HG02763 (cell line): ENCODE measurements around the gene EPS8.

ENCODE experiments used
- ATAC-seq: cut with Tn5 transposase; IDR thresholded peaks from one replicate; pipeline ENCODE4 v1.9.1; 2021; ENCODE audit warnings: mild to moderate bottlenecking, moderate library complexity; ENCODE audit not compliant: unreplicated experiment

Gene EPS8

DNA sequence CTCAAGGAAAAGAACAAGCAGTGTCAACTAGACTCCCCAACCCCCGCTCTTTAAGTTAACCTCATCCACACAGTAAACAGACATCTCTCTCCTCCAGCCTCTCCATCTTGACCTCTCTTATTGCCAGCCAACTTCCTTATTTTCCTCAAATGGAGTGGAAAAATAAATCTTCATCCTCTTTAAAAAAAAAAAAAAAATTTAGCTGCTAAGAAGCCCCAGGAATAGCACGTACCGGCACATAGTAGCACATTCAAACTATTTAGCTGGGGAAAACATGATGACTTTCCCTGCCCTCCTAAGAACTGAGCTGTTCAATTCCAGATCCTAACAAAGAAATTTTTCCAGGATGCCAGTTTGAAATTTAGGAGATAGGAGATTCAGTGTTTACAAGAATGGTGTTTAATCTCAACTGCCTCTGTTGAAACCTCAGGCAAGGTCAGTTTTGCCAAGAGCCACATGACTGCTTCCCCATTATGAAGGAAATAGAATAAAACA, 90.8 kb downstream of the EPS8 start:
- no peak for ATAC-seq

DNA sequence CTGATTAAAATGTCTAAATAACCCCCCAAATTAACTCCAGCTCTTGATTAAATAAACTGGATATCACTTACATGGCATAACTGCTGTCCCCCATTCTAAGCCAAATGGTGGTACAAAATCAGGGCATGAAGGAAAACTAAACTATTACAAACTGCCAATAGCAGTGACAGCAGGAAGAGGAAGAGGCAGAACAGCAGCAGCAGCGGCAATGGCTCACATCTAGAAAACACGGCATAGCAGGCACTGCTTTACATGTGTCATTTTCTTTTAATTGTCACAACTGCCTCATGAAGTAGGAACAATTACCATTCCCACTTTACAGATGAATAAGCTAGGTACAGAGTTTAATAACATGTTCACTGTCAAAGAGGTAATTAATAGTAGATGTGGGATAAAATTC, 92.0 kb downstream of the EPS8 start:
- ATAC-seq: no peak

DNA sequence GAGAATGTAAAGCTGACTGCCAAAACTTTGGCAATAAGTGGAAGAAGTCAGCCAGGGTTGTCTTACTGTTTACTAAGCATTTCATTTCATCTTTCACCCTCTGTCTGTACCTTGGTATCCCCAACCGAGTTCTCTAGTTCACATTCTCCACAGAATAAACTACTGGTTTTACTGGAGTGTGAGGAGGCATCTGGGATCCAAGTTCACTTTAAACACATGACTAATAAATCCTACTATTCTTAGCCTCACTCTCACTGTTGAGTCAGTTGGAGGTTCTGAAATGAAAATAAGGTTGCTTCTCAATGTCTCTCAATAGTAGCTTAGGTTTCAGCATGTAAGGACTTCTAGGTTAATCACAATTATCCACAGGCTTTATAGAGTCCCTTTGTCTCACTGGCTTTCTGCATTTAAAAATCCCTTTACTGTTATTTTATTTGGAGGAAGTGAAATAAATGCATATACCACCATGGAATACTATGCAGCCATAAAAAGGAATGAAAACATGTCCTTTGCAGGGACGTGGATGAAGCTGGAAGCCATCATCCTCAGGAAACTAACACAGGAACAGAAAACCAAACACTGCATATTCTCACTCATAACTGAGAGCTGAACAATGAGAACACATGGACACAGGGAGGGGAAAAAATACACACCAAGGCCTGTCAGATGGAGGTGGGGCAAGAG, 95.8 kb downstream of the EPS8 start:
- ATAC-seq: no peak

DNA sequence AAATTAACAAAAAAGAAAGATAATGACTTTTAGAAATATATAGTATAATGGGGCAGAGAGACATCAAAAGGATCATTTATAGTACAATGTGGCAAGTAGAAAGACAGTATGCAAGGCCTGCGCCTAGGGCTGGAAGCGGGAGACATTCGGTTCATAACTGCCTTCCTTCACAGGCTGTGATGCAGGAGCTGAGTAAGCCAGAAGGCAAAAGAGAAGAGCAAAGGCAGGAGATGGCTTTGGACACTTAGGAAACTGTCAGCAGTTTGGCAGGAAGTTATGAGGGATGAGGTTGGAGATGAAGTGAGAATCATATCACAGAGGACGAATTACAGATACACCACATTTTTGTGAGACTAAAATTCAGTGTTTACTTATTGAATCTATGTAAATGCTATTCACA, 97.8 kb downstream of the EPS8 start:
- no peak for ATAC-seq

DNA sequence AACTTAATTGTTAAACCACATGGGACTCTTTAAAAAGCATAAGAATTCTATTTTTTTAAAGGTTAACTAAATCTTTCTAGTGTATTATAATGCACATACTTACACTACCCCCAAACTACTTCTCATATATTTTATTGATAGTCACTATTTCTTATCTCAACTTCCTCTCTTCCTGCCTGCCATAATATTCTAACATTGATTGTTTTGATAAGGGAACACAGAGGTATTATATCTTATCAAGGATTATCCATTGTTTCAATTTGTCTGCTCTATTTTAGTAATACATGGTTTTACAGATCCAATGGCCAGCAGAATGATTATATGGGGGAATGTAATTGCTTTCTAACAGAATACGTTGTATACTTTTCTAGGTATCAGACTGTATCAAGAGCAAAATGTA, 98.9 kb downstream of the EPS8 start:
- no peak for ATAC-seq

DNA sequence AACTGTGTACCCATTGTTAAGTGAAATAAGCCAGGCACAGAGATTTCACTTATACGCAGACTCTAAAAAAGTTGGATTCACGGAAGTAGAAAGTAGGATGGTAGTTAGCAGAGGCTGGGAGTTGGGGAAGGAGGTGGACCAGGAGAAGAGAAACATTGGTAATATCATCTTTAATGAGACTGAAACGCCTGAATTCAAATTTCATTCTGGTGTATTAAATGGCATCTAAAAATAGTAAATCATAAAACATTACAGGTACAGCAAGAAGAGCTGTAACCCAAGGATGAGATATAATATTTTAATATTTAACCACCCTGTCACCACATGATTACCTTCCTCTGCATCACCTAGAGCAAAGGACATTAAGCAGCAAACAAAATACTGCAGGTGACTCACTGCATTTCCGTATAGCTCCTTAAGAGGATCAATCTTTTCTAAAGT, 99.4 kb downstream of the EPS8 start:
- no peak for ATAC-seq

DNA sequence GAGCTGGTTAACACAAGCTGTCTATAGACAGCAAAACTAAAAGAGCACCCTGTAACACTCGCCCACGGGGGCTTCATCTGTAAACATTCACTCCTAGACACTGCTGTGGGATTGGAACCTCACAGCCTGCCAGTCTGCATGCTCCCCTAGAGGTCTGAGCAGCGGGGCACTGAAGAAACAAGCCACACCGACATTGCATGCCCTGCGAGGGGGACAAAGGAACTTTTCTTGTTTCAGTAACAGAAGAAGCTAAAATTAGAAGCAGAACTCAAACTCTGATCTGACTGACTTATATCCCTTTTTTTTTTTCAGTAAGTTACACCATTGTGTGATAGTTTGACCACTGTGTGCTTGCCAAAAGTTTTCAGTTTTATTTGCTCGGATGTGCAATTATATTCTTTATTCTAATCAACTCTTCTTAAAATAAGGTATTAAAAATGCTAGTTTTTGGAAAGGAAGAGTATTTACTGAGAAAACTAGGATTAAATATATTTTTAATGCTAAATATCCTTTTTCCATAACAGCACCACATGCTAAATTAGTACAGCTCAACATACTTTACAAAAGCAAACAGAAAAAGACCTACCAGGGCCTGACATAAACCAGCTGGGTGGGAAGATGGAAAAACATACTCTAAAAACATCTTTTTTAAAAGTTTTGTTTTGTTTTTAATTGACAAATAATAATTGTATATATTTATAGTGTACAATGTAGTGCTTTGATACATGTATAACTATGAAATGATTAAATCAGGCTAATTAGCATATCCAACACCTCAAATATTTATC, 100.2 kb downstream of the EPS8 start:
- no peak for ATAC-seq

DNA sequence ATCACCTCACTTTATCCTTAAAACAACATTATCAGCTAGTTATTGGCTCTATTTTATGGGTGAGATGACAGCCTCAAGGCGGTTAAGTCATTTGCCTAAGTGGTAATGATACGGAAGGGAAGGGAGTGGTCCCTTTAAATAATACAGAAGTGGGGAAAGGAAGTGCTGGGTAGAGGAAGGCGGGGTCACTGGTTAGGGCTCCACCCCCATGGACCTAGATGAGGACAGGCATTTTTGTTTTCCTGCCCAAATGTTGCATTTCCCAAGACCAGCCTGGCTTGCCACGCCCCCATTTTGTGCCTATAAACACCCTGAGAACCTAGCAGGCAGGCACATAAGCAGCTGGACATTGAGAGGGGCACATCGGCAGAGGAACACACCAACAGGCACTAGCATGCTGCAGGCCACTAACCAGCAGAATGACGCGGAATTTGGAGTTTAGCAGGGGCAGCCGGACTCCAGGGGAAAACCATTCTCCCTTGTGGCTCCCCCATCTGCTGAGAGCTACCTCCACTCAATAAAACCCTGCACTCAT, 100.9 kb downstream of the EPS8 start:
- no peak for ATAC-seq

DNA sequence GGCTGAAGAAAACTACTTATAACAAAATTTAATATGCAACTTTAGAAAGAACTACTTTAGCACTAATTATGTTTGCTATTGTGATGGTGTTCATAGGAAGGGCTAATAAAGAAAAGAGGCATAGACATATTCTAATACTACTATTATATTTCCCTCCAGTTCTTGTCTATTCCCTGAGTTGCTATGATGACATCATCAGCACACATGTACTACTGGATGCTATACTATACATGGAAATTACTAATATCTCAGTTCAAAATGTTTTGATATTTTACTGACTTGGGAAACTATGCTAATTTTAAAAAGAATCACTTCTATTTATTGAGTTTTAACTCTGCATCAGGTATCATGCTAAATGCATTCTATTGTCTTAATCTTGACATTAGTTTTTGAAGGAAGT, 101.6 kb downstream of the EPS8 start:
- no peak for ATAC-seq

DNA sequence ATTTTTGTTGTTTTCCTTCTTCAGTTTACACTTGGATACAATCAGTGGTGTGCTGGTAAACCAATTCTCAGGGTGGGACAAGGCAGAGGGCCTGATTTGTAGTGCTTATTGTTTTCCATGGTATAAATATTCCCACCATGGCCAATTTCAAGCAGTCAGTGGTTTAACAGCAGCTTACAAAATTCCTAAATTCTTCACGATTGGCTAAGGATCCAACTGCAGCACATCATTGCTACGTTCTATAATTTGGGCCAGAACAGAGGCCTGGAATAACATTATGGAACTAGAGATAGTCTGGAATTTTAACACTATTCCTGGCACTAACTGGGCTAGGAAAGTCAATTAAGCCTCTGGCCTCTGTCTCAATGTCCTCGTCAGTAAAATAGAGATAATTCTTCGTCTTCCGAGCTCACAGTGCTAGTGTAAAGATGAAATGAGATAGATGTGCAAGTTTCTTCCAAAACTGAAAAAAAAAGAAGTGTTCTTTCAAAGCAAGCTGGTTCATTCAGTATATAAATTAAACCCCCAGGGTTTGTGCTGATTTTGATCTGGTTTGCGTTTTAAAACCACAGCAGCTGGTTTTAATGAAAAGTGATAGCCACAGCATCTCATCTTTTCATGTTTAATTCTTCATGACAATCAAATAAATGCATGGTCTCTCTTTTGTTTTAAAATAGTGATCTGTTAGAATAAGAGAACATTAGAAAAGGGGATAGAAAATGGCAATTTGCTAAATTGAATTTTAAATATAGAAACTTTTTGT, 104.1 kb downstream of the EPS8 start:
- ATAC-seq: no peak

DNA sequence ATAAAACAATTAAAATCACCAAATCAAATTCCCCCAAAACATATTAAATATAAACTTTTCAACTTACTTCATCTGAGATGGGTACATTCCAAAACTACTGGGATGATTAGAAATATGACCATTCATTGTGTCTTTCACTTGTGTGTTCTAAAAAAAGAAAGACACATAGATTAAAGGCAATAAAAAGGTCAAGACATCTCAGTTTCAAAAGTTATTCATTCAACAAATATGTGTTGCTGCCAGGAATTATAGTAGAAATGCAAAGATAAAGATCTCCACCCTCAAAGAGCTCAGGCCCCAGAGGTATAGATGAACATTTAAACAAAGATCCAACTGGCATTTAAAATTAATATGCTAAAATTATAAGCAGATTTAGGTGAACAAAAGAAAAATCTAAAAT, 106.4 kb downstream of the EPS8 start:
- no peak for ATAC-seq

DNA sequence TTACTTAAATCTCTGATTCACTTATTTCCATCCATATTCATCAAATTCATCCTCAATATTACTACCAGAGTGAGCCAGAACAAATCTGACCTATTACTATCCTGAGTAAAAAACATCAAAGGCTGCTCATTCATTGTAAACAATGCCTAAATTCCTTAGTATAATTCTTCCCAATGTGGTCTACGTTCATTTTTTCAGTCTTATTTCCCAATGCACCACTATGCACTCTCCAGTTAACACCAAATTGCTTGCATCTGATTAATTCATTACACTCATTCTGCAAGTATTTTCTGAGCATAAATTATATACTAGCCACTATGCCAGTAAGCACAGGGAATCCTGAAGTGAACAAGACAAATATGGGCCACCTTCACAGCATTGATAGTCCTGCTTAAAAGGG, 110.0 kb downstream of the EPS8 start:
- ATAC-seq: no peak

DNA sequence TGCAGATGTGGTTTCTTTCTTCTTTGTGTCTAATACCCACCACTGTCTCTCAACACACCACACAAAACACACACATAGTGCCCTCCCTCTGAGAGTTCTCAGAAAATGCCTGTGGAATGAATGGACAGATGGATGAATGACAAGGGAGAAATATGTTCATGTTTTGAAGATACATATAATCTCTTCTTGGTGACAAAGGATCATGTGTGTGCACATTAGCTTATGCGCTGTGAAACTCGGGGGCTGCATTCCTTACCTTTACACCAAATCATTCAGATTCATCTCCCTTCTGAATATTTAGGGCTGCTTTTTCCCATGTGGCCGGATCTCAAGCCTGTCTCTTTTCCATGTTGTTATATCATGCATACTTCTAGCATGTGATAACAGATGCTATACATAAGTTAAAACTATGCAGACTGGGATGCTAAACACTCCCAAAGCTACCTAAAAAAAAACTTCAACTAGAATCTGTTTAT, 111.4 kb downstream of the EPS8 start:
- ATAC-seq: no peak

DNA sequence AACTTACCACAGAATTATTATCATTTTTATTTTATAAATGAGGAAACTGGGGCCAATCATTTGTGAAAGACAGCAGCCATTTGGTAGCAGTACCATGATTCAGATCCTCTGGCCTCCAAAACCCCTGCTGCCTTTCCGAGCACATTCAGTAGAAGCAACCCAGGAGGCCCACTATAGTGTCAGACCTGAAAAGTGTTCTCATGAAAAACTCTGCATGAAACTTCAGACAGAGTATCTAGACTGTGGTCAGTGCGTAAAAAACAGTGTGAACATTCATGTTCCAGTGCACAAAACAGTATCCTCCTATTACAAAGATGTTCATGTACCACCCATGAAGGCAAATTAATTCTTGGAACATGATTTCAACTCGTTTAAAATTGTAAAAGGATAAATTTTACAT, 112.0 kb downstream of the EPS8 start:
- no peak for ATAC-seq

DNA sequence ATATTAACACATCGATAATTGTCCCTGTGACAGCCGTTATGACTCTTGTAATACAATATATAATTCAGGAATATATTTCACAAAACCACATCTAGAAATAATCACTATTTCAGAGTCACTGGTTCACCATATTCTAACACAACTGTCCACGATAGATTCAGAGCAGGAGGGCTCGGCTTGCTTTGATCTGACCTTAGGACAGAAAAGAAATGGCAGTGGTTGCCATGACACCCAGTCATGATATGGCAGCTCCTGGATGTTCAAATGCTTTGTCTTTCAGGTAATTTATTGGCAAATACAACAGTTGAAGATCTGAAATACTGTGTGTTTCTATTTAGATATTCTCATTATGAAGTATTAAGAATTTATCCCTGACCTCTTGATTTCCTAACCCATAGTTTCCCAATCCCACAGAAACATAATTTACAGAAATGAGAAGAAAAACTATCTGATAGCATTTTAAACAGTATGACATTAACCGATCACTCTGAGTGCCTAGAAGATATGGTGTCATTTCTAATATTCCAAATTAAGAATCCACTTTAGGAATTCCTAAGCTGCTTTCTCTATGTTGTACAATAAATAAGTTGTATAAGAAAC, 116.4 kb downstream of the EPS8 start:
- ATAC-seq: no peak

DNA sequence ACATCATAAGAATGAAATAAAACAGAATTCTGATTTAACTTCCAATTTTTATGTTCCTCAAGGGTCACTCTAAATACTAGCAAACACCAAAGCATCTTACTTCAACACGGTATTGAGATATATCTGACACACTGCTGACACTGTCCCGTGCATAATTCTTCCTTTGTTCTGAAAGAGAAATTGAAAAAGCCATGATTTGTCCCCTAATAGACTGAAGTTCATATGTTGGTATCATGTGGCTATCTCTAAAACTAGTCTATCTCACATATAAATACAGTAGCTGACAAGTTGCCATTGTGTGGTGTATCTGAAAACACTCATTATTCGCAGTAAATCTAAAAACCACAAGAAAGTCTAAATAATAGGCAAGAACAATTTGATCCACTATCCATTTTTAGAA, 118.4 kb downstream of the EPS8 start:
- ATAC-seq: no peak

DNA sequence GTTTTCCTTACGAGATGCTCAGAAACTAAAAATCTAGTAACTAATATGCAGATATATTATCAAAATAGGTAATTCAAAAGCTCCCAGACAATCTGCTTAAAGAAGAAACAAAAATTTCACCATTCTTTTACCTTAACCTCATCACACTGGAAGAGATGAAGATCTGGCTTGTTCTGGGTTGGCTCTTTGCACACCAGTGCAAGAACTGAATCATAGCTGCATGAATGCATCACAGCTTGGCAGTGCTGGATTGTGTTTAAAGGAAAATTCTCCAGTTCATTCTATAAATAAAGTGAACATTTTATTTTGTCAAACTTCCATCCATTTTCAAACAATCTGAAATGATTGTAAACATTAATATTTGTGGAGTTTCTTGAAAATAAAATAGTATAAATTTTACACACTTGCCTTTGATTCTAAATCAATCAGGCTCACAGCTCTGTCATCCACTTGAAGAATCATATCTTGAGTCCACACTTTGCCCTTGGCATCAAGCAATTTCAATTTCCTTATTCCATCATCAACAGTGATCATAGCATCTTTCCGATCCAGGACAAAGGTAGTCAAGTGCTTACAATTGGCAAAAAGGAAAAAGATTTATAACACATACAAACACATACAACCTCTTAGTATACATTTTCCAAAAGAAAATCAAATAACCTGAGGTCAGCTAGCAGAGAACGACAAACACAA, 119.8 kb downstream of the EPS8 start:
- ATAC-seq: no peak

DNA sequence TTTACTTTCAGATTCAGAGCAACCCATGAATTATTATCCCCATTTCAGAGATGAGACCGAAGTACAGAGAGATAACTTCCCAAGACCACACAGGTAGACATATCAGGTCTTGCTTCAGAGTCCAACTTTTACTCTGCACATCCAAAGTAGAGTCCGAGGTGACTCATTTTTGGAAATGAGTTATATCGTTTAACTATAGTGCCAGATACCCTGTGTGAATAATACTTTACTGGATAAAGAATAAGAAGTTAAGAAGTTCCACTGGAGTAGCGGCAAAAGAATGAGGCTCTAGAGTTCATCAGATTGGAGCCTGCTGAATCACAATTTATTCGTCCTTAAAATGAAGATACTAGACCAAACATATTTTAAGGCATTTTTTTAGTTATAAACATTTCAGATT, 124.7 kb downstream of the EPS8 start:
- ATAC-seq: no peak

DNA sequence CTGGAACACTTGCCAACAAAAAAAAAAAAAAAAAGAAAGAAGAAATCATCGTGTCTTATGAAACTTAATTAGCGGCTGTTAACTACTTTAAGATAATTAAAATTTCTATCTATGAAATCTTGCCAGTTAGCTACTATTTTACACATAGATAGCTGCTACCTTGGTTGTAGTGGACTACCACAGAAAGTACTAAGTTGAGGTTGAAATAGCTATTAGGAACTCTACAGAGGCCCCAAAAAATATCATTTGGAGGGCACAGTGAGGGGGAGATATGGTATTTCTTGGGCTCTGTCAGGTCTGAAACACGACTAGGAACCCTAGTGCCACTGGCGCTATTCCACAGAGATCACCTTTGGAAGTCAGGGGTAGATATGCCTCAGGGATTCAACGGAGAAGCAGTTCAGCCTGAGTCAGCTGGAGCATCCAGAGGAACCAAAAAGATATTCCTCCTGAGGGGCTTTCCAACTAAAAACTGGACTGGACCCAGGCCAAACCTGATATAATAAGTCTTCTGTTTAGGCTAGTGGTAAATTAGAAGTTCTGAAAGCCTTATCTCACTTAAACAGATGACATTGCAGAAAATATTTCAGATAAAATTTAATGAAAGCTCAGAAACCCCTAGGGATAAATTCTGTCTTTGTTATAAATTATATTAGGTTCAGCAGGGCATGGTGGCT, 126.1 kb downstream of the EPS8 start:
- ATAC-seq: no peak
